Head of caudate nucleus (tissue), 42 donors: Measurements from ENCODE around the gene RASL12.
"Not testable (repeated sequence)": the region's sequence is repeated elsewhere in the genome, so short reads cannot be mapped to it uniquely, and the experiment has no call there.

ENCODE experiments used
- DNase-seq, 42 donors: peaks; one replicate each; pipeline versions ENCODE4 v3.0.0 to v3.0.0-alpha.2; 2020 to 2021; ENCODE audit warnings: mixed read lengths in 7 of 42
- intact Hi-C: fragments of 100-400 bp; cut with DNase I; formaldehyde crosslinking; loops from one replicate; pipeline ENCODE4 v1.15.0; 2022

Gene RASL12

DNA sequence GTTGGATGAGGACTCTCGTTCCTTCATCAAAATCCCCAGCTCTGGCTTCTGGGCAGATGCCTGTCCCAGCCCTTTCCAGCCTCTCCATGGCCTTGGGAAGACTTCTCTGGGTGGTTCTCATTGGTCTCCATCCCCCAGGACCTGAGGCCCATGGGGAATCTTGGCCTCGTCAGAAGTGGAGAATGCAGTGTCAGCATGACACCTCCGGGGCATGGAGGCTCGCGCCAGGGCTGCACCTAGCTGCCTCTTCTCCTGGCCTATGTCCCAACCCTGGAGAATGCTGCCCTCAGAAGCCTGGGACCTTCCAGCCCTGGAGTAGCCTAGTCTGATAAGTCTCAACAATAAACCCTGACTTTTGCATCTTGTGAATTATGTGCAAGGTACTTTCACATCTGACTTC, 11.8 kb upstream of the RASL12 start:
- intact Hi-C loops: no loop called here
- no peak for DNase-seq

DNA sequence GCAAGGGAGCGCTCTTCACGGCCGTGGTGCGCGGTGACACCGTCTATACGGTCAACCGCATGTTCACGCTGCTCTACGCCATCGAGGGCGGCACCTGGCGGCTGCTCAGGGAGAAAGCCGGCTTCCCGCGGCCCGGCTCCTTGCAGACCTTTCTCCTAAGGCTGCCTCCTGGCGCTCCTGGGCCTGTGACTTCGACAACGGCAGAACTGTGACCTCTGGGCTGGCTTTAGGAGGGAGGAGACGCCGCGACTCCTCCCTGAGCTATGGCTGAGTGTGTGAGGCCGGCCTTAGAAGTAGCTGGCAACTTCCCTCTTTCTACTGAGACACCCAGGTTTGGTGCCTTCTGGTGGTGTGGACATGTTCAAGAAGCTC, 10.2 kb upstream of the RASL12 start:
- DNase-seq: peak in 26 of 42 donors; percentile 32 to 77 (median 58)
- intact Hi-C loops: no loop called here

GRCh38 chr15:65077291-65077980, 9.6 kb upstream of the RASL12 start:
- intact Hi-C loops: no loop called here
- no peak for DNase-seq

DNA sequence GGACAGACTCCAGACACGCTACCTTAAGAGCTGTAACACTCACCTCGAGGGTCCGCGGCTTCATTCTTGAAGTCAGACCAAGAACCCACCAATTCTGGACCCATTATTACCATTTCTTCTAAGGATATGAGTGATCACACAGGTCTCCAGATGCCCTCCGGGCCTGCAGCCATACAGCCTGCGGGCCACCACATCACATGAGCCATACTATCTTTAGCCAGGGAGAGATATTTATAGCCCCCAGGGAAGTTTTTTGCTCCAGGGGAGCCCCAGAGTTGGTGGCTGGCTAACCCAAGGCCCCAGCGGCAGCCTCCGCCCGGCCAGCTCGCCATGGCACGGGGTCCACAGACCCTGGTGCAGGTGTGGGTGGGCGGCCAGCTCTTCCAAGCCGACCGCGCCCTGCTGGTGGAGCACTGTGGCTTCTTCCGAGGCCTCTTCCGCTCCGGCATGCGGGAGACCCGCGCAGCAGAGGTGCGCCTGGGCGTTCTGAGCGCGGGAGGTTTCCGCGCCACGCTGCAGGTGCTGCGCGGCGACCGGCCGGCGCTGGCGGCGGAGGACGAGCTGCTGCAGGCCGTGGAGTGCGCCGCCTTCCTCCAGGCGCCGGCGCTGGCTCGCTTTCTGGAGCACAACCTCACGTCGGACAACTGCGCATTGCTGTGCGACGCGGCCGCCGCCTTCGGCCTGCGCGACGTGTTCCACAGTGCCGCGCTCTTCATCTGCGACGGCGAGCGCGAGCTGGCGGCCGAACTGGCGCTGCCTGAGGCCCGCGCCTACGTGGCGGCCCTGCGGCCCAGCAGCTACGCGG, 8.9 kb upstream of the RASL12 start, which contains the start of gene KBTBD13:
Gene KBTBD13 (plus strand): TSS at position 261 of the 805 bp plus-strand sequence. CDS start 70 bp downstream, at position 331.
- no peak for DNase-seq
- intact Hi-C loops: no loop called here

- DNase-seq, intact Hi-C loops: not testable (repeated sequence)
Observed at GRCh38 chr15:65075607-65076395, 8.0 kb upstream of the RASL12 start.

DNA sequence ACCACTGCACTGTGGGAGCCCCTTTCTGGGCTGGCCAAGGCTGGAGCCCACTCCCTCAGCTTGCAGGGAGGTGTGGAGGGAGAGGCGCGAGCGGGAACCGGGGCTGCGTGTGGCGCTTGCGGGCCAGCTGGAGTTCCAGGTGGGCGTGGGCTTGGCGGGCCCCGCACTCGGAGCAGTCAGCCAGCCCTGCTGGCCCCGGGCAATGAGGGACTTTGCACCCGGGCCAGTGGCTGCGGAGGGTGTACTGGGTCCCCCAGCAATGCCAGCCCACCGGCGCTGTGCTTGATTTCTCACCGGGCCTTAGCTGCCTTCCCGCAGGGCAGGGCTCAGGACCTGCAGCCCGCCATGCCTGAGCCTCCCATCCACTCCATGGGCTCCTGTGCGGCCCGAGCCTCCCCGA, 7.2 kb upstream of the RASL12 start:
- intact Hi-C loops: not testable (repeated sequence)

DNA sequence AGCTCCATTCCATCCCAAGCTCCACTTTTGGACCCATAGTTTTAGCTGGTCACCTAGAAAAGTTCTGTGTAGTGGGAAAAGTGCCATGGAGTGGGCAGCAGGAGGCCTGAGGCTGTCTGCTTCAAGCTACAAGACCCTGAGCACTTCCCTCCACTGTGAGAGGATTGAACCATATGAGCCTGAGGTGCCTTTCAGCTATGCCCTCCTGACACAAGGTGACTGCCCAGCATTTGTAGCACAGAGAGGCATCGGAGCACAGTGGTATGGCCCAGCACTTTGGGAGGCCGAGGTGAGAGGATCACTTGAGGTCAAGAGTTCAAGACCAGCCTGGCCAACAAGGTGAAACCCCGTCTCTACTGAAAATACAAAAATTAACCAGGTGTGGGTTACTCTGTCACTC, 4.8 kb upstream of the RASL12 start:
- no peak for DNase-seq
- intact Hi-C loops: no loop called here

More for the DNA sequence above, 7.2 kb upstream of the RASL12 start:
- not testable (repeated sequence) for DNase-seq

DNA sequence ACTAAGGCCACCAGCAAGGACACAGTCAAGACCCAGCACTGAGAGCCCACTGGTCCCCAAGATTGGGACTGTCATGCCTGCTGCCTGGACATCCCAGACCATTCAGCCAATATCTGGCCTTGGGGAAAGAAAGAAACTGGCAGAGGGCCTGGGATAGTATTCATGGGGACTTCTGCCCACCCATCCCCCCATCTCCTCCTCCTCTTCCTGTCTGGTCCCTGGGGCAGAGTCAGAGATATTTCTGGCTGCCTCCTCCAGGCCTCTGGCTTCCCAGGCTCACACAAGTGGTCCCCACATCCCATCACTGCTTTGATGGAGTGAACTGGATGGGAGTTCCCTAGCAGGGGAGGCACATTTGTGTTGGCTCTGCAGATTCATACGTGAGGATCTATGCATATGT, 4.2 kb upstream of the RASL12 start:
- DNase-seq: no peak
- intact Hi-C loops: no loop called here

DNA sequence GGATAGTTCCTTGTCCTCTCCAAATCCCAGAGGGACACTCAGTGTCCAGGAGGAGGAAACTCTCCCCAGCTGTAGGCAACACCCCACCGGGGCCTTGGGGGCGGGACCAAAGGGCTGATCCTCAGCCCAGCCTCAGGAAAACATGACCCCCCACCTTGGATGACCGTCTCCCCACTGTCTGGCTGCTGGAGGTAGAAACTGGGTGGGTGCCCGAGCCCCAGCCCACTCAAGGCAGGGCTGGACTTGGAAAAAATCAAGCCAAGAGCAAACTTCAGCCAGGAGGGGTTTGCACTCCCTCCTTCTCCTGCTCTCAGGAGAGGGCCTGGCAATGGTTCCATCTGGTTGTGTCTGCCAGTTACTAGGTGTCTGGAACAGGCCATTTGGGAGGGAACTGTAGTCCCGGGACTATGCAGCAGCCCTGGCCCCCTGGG, 3.6 kb upstream of the RASL12 start:
- DNase-seq: peak in 4 of 42 donors; percentile 46 to 56 (median 52)
- intact Hi-C loops: no loop called here

GRCh38 chr15:65069779-65070546, 2.2 kb upstream of the RASL12 start:
- intact Hi-C loops: no loop called here
- no peak for DNase-seq

GRCh38 chr15:65069179-65069578, 1.4 kb upstream of the RASL12 start:
- intact Hi-C loops: no loop called here
- no peak for DNase-seq

- no peak for DNase-seq
- intact Hi-C loops: no loop called here
Observed at GRCh38 chr15:65068403-65068788, 605 bp upstream of the RASL12 start.

DNA sequence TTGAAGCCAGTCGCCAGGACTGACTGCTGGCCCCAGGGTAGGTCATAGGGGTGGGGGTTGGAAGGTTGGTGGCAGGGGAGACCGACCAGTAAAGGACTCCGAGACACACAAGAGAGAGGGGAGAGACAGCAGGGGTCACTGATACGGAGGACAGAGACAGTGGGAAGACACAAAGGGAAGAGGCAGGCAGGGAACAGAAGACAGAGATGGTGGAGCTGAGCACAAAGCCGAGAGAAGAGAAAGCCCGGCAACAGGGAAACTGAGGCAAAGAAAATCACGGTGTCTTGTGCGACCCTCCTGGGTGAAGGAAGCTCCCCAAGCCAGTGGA, 510 bp downstream of the RASL12 start:
- DNase-seq: no peak
- intact Hi-C loops: no loop called here

DNA sequence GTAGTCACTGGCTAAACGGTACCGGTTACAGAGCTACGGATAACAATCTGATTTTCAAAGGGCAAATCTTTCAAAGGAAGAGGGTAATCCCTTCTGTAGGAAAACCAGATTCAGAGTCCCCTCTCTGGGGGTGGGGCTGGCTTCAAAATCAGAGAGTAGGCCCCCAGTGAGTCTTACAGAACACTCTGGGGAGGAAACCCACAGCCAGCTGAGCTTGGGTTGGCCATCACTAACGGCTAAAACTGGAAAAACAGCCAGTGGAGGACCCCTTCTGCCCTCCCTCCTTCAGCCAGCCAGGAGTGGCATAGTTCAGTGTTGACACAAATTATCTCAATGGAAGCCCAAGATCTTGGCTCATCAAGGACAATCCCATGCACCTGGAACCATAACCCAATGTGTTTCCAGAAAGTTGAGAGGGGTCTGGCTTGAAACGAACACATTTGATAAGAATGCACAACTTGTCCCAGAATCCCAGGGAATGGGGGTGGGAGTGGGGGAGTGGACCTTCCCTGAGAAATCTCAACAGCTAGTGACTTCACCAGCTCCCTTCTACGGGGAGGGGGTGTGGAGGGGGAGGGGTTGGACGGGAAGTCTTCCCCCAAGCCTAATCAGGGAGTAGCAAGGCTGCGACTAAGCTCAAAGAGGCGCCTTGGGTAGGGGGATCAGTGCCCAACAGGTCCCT, 1.0 kb downstream of the RASL12 start:
- intact Hi-C loops: no loop called here
- DNase-seq: peak in 2 of 42 donors; percentile 23 to 42

DNA sequence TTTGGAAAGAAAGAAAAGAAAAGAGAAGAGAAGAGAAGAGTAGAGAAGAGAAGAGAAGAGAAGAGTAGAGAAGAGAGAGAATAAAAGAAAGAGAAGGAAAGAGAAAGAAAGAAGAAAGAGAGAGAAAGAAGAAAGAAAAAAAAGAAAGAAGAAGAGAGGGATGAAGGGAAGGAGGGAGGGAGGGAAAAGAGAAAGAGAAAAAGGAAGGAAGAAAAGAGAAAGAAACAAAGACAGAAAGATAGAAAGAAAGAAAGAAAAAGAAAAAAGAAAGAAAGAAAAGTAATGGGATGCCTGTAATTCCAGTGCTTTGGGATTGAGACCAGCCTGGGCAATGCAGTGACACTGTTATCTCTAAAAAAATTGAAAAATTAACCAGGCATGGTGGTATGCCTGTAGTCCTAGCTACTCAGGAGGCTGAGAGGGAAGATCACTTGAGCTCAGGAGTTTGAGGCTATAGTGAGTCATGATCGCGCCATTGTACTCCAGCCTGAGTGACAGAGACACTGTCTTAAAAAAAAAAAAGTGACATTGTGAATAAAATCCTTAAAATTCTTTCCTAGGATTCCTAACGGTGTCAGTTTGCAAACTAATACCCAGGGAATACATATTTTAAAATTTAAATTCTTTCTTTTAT, 1.7 kb downstream of the RASL12 start:
- intact Hi-C loops: no loop called here
- DNase-seq: no peak

GRCh38 chr15:65062726-65063125, 5.1 kb downstream of the RASL12 start:
- intact Hi-C loops: no loop called here
- no peak for DNase-seq

- no peak for DNase-seq
- intact Hi-C loops: no loop called here
Observed at GRCh38 chr15:65062061-65062460, 5.7 kb downstream of the RASL12 start.
